ENCODE results near the gene PRRT1B. TPM values are rescaled to one million over a fixed set of nuclear protein-coding genes. Genes with fewer than 3 reads are reported as not detected.

PRRT1B gene
- polyA plus RNA-seq, 1 donor = 2.0 TPM

DNA sequence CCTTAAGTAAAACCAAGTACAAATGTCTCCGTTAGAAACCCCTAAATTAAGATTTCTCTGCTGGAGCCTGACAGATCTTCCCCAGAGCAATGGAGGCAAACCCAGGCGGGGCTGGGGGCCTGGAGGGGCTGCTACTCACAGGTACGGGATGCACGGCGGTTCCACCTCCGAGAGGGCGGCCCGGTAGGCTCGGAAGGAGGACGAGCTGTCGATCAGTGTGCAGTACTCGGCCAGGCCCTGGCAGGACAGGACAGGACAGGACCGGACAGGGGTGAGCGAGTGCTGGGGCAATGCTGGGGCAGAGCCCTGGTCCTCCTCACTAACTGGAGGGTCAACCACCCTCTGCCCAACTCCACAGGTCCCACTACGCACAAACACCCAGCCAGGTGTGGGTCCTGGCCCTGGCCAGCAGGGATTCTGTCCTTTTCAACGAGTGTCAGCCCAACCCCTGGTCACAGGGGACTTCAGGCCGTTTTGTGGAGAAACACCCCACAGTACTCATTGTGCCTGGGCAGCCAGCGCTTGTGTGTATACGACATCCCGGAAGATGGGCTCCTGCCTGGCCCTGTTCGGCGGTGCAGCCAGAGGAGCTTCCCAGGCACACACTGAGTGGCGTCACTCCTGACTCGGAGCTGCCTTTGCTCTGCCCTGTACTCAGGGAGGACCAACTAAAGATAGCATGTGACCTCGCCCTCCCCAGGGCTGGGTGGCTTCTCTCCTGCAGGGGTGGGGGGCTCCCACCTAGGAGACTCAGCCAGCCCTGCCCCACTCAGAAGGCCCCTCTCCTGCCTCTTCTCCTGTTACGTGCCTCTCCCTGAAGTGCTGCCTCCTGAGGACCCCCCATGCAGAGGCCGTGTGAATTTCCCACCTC is 37.4 kb downstream of the PRRT1B start:
- Histone ChIP-seq H3K27ac (ENCODE audit: low read length) (no peak overlapping the region), H3K4me3 (ENCODE audit: low read length) (no peak overlapping the region), H3K9me3 (ENCODE audit: control insufficient read depth, low read depth, low read length) (no peaks in the 10 kb centered on the region), H3K4me1 (ENCODE audit: control insufficient read depth, insufficient read depth, low read length) (no peaks in the 10 kb centered on the region), H3K27me3 (ENCODE audit: control insufficient read depth, insufficient read depth, low read length) (no peaks in the 10 kb centered on the region), H3K36me3 (ENCODE audit: control insufficient read depth, insufficient read depth, low read length) (peaks cover 73% of the 10 kb centered on the region)
- no CpG with 5 or more reads among the region's 27 CpGs for WGBS (ENCODE audit: insufficient coverage, low lambda C conversion rate)
- no peak for DNase-seq

DNA sequence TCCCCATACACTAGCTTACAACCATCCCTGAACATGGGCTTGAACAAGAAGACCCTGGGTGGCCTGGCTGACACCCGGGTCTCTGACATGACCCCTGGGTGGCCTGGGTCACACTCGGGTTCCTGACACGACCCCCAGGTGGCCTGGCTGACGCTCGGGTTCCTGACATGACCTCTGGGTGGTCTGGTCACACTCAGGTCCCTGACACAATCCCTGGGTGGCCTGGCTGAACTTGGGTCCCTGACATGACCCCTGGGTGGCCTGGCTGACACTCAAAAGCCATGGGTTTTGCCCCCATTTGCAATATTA is 38.0 kb downstream of the PRRT1B start:
- Histone ChIP-seq H3K27me3 (ENCODE audit: control insufficient read depth, insufficient read depth, low read length) (no peaks in the 10 kb centered on the region), H3K4me1 (ENCODE audit: control insufficient read depth, insufficient read depth, low read length) (no peaks in the 10 kb centered on the region), H3K36me3 (ENCODE audit: control insufficient read depth, insufficient read depth, low read length) (peaks cover 73% of the 10 kb centered on the region), H3K27ac (ENCODE audit: low read length) (no peak overlapping the region), H3K4me3 (ENCODE audit: low read length) (no peak overlapping the region), H3K9me3 (ENCODE audit: control insufficient read depth, low read depth, low read length) (no peaks in the 10 kb centered on the region)
- no peak for DNase-seq
- WGBS (ENCODE audit: insufficient coverage, low lambda C conversion rate) = no CpG with 5 or more reads among the region's 5 CpGs

- no peaks in the 10 kb centered on the region for H3K27me3 ChIP-seq (ENCODE audit: control insufficient read depth, insufficient read depth, low read length)
- no peak for DNase-seq
- WGBS (ENCODE audit: insufficient coverage, low lambda C conversion rate) = no CpG with 5 or more reads among the region's 27 CpGs
- no peak overlapping the region for H3K4me3 ChIP-seq (ENCODE audit: low read length)
- no peaks in the 10 kb centered on the region for H3K4me1 ChIP-seq (ENCODE audit: control insufficient read depth, insufficient read depth, low read length)
- H3K9me3 ChIP-seq (ENCODE audit: control insufficient read depth, low read depth, low read length) = no peaks in the 10 kb centered on the region
- H3K36me3 ChIP-seq (ENCODE audit: control insufficient read depth, insufficient read depth, low read length) = peaks cover 73% of the 10 kb centered on the region
- H3K27ac ChIP-seq (ENCODE audit: low read length) = no peak overlapping the region
Measured at GRCh38 chr9:131583836-131584555, 38.7 kb downstream of the PRRT1B start.

GRCh38 chr9:131584858-131585257 is 39.5 kb downstream of the PRRT1B start:
- Histone ChIP-seq H3K27ac (ENCODE audit: low read length) (no peak overlapping the region), H3K4me3 (ENCODE audit: low read length) (no peak overlapping the region), H3K4me1 (ENCODE audit: control insufficient read depth, insufficient read depth, low read length) (no peaks in the 10 kb centered on the region), H3K36me3 (ENCODE audit: control insufficient read depth, insufficient read depth, low read length) (peaks cover 73% of the 10 kb centered on the region), H3K9me3 (ENCODE audit: control insufficient read depth, low read depth, low read length) (no peaks in the 10 kb centered on the region), H3K27me3 (ENCODE audit: control insufficient read depth, insufficient read depth, low read length) (no peaks in the 10 kb centered on the region)
- 86% methylated on average over 1 of the region's 7 CpGs for WGBS (ENCODE audit: insufficient coverage, low lambda C conversion rate)
- no peak for DNase-seq

GRCh38 chr9:131585375-131585774 is 40.1 kb downstream of the PRRT1B start:
- Histone ChIP-seq H3K27ac (ENCODE audit: low read length) (no peak overlapping the region), H3K9me3 (ENCODE audit: control insufficient read depth, low read depth, low read length) (no peaks in the 10 kb centered on the region), H3K4me3 (ENCODE audit: low read length) (no peak overlapping the region), H3K27me3 (ENCODE audit: control insufficient read depth, insufficient read depth, low read length) (no peaks in the 10 kb centered on the region), H3K36me3 (ENCODE audit: control insufficient read depth, insufficient read depth, low read length) (peaks cover 72% of the 10 kb centered on the region), H3K4me1 (ENCODE audit: control insufficient read depth, insufficient read depth, low read length) (no peaks in the 10 kb centered on the region)
- no CpG with 5 or more reads among the region's 8 CpGs for WGBS (ENCODE audit: insufficient coverage, low lambda C conversion rate)
- DNase-seq = no peak

GRCh38 chr9:131587331-131587730 is 42.0 kb downstream of the PRRT1B start:
- Histone ChIP-seq H3K27me3 (ENCODE audit: control insufficient read depth, insufficient read depth, low read length) (no peaks in the 10 kb centered on the region), H3K4me3 (ENCODE audit: low read length) (no peak overlapping the region), H3K36me3 (ENCODE audit: control insufficient read depth, insufficient read depth, low read length) (peaks cover 78% of the 10 kb centered on the region), H3K9me3 (ENCODE audit: control insufficient read depth, low read depth, low read length) (no peaks in the 10 kb centered on the region), H3K4me1 (ENCODE audit: control insufficient read depth, insufficient read depth, low read length) (no peaks in the 10 kb centered on the region), H3K27ac (ENCODE audit: low read length) (no peak overlapping the region)
- no CpG with 5 or more reads among the region's 9 CpGs for WGBS (ENCODE audit: insufficient coverage, low lambda C conversion rate)
- no peak for DNase-seq

DNA sequence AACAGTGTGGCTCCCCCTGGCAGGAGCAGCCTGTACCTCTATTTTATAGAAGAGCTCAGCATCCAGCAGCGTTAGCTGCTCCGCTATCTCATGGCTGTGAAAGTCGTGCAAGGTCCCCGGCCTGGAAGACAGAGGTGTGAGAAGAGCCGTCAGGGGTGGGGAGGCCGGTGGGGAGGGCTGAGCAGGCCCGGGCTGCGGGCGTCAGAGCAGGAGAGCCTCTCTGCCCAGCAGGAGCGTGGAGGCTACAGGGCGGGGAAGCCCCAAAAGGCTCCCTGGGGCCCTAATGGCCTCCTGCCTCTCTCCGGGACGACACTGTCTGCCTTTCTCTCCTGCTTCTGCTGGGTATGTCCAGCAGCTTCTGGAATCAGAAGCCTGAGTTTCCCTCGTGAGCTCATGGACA is 42.6 kb downstream of the PRRT1B start:
- Histone ChIP-seq H3K4me1 (ENCODE audit: control insufficient read depth, insufficient read depth, low read length) (no peaks in the 10 kb centered on the region), H3K27ac (ENCODE audit: low read length) (no peak overlapping the region), H3K27me3 (ENCODE audit: control insufficient read depth, insufficient read depth, low read length) (no peaks in the 10 kb centered on the region), H3K9me3 (ENCODE audit: control insufficient read depth, low read depth, low read length) (no peaks in the 10 kb centered on the region), H3K36me3 (ENCODE audit: control insufficient read depth, insufficient read depth, low read length) (peaks cover 72% of the 10 kb centered on the region), H3K4me3 (ENCODE audit: low read length) (no peak overlapping the region)
- no peak for DNase-seq
- WGBS (ENCODE audit: insufficient coverage, low lambda C conversion rate) = no CpG with 5 or more reads among the region's 14 CpGs

DNA sequence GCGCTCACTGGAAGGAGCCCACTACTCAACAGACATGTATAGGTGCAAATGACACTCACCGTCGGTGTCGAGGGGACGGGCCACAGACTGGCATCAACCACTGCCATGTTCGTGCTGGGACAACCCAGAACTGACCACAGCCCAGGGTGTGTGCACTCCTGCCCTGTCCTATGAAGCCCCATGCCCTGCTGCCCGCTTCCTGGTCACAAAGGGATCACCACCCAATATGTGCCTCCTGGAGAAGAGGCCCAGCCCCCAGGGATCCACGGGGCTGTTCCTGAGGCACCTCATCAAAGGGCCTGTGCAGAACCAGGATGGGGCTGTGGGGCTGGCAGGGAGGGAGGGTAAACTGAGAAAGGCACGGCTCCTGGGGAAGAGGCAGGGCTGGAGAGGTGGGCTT is 43.1 kb downstream of the PRRT1B start:
- Histone ChIP-seq H3K27me3 (ENCODE audit: control insufficient read depth, insufficient read depth, low read length) (no peaks in the 10 kb centered on the region), H3K4me3 (ENCODE audit: low read length) (no peak overlapping the region), H3K4me1 (ENCODE audit: control insufficient read depth, insufficient read depth, low read length) (no peaks in the 10 kb centered on the region), H3K27ac (ENCODE audit: low read length) (no peak overlapping the region), H3K9me3 (ENCODE audit: control insufficient read depth, low read depth, low read length) (no peaks in the 10 kb centered on the region), H3K36me3 (ENCODE audit: control insufficient read depth, insufficient read depth, low read length) (peaks cover 70% of the 10 kb centered on the region)
- DNase-seq = no peak
- no CpG with 5 or more reads among the region's 9 CpGs for WGBS (ENCODE audit: insufficient coverage, low lambda C conversion rate)

DNA sequence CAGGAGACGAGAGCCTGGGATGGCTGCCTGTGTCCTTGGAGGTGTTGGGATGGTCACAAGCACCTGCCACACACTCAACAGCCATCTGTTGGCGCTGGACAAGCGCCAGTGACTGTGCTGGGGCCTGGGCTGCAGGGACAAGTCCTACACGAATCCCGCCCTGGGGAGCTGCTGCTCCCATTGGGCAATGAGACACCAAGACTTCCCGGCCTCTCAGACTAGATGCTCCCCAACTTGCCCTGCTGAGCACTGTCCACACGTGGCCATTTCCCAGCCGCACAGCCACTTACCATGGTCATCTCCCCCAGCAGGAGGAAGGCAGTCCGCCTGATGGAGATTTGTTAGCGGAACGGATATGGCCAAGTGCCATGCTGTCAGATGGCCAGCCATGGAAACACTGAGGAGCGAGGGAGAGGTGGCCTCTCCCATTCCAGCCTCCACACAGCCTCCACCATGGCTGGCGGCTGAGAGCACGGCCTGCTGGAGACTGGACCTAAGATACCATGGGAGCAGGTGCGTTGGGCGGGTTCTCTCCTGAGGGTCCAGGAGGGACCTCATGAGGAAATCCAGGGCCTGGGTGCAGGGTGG is 43.9 kb downstream of the PRRT1B start:
- no peak overlapping the region for H3K4me3 ChIP-seq (ENCODE audit: low read length)
- H3K36me3 ChIP-seq (ENCODE audit: control insufficient read depth, insufficient read depth, low read length) = peaks cover 68% of the 10 kb centered on the region
- DNase-seq = no peak
- no peaks in the 10 kb centered on the region for H3K27me3 ChIP-seq (ENCODE audit: control insufficient read depth, insufficient read depth, low read length)
- 100% methylated on average over 1 of the region's 16 CpGs for WGBS (ENCODE audit: insufficient coverage, low lambda C conversion rate)
- no peaks in the 10 kb centered on the region for H3K4me1 ChIP-seq (ENCODE audit: control insufficient read depth, insufficient read depth, low read length)
- no peaks in the 10 kb centered on the region for H3K9me3 ChIP-seq (ENCODE audit: control insufficient read depth, low read depth, low read length)
- H3K27ac ChIP-seq (ENCODE audit: low read length) = no peak overlapping the region

- Histone ChIP-seq H3K27me3 (ENCODE audit: control insufficient read depth, insufficient read depth, low read length) (no peaks in the 10 kb centered on the region), H3K36me3 (ENCODE audit: control insufficient read depth, insufficient read depth, low read length) (peaks cover 68% of the 10 kb centered on the region), H3K4me1 (ENCODE audit: control insufficient read depth, insufficient read depth, low read length) (no peaks in the 10 kb centered on the region), H3K9me3 (ENCODE audit: control insufficient read depth, low read depth, low read length) (no peaks in the 10 kb centered on the region), H3K27ac (ENCODE audit: low read length) (no peak overlapping the region), H3K4me3 (ENCODE audit: low read length) (no peak overlapping the region)
- DNase-seq = no peak
- no CpG with 5 or more reads among the region's 14 CpGs for WGBS (ENCODE audit: insufficient coverage, low lambda C conversion rate)
Measured at GRCh38 chr9:131589993-131590392, 44.7 kb downstream of the PRRT1B start.

All from large intestine (tissue), 3 donors.